NCI-H2081 (cell line): ENCODE data around the gene IGF2R.
"Not testable (repeated sequence)": the region's sequence is repeated elsewhere in the genome, so short reads cannot be mapped to it uniquely, and the experiment has no call there.

Experiments
- DNase-seq, 2 experiments: peaks; one replicate each; lab custom pipeline; 2025; lab: John Stamatoyannopoulos, UW

Gene IGF2R

GRCh38 chr6:160138839-160139419 is 170.0 kb downstream of the IGF2R start:
- no peak for DNase-seq

DNA sequence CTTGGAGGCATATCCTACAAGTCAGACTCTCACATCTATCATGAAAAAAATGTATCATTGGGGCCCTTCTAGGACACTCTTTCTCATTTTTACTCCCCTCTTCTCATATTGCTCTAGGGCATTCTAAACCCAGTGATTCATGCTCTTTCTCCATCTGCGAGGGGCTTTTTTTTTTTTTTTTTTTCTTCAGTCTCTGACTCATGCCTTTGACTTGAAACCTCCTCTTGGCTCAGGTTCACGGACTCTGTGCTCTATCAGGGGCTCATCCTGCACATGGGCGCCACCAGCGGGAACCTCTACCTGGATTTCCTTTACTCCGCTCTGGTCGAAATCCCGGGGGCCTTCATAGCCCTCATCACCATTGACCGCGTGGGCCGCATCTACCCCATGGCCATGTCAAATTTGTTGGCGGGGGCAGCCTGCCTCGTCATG is 170.6 kb downstream of the IGF2R start:
- no peak for DNase-seq

GRCh38 chr6:160140493-160140892 is 171.6 kb downstream of the IGF2R start:
- DNase-seq, result not testable (repeated sequence)

GRCh38 chr6:160141001-160141726 is 172.3 kb downstream of the IGF2R start:
- DNase-seq, result no peak

DNA sequence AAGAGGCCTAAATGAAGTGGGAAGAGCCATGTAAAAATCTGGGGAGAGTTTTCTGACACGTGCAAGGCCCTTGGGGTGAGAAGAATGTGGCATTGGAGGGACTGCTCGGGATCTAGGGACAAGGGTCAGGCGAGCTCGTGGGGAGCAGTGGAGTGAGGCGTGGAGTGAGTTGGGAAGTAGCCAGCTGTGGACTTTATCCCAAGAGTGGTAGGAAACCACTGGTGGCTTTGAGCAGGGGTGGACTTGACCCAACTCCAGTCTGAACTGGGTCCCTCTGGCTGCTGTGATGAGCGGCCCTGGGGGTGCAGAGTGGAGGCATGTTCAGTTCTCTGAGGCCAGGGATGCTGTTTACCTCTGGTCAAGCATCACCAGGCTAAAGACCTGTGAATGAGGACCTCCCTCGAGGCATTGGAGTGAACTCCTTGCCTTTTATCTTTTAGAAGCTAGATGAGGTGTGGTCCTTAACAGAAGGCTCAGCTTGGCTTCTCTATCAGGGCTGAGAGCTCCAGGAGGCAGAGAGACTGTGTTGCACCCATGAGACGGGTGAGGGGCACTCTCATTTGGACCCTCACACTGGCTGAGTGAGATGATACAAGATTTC is 173.3 kb downstream of the IGF2R start:
- DNase-seq, result no peak

DNA sequence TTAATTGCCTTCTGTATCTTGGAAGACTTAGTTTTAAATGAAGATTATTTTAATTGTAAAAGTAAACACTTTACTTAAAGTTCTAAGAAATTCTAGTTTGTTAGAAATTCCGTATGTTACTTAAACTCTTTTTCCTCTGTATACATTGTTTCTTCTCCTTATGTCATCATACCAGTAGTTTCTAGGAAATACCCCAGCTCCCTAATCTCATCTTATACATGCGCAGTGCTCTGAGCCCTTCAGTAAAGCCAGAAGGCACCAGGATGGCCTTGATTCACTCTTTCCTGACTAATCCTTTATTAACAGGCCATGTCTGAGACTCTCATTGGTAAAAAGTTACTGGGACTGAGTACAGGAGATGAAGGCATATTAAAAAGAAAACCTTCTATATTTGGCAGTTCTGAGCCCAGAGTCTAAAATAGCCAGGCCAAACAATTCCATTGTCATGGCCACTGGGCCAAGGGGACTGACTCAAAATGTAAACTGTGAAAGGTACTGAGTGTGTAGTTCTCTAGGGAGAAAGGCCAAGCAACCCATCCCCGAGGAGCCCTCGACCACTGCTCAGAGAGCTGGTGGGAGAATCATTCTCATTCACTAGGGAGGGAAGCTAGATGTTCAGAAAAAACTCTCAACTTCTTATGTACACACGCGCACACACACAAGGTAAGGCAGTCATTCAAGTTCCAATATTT is 177.7 kb downstream of the IGF2R start:
- DNase-seq, result no peak

- DNase-seq, result no peak
These were observed 178.3 kb downstream of the IGF2R start for GRCh38 chr6:160147146-160147536.

DNA sequence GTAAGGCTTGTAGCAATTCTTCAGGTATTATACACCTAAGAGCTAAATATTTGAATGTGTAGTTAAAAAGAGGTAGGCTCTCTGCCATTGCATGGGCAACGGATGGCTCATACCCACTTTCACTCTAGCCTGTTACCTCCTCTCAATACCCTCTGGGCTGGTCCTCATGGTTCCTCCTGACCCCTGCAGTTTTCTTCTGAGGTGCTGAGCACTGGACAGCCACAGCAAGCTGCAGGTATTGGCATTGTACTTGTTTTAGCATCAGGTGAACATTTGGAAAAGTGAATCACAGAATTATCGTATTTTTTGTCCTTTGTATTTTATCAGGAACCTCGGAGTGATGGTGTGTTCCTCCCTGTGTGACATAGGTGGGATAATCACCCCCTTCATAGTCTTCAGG is 185.6 kb downstream of the IGF2R start:
- no peak for DNase-seq

- DNase-seq, result no peak
These were observed 188.0 kb downstream of the IGF2R start for GRCh38 chr6:160156842-160157241.

- no peak for DNase-seq
These were observed 191.6 kb downstream of the IGF2R start for GRCh38 chr6:160160450-160160849.
